ENCODE measurements around the gene PIAS2.
"Not testable (repeated sequence)": the region's sequence is repeated elsewhere in the genome, so short reads cannot be mapped to it uniquely, and the experiment has no call there.

Gene PIAS2

DNA sequence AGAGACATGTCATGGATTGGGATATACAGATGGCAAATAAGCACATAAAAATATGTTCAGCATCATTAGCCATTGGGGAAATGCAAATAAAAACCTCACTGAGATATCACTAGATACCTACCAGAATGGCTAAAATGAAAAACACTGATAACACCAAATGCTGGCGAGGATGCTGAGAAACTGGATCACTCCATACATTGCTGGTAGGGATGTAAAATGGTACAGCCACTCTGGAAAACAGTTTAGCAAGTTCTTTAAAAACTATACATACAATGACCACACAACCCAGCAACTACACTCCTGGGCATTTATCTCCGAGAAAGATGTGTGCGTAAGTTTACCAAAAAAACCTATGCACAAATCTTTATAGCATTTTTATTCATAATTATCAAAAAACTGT is 13.9 kb downstream of the PIAS2 start:
- DNase-seq, result no peak

DNA sequence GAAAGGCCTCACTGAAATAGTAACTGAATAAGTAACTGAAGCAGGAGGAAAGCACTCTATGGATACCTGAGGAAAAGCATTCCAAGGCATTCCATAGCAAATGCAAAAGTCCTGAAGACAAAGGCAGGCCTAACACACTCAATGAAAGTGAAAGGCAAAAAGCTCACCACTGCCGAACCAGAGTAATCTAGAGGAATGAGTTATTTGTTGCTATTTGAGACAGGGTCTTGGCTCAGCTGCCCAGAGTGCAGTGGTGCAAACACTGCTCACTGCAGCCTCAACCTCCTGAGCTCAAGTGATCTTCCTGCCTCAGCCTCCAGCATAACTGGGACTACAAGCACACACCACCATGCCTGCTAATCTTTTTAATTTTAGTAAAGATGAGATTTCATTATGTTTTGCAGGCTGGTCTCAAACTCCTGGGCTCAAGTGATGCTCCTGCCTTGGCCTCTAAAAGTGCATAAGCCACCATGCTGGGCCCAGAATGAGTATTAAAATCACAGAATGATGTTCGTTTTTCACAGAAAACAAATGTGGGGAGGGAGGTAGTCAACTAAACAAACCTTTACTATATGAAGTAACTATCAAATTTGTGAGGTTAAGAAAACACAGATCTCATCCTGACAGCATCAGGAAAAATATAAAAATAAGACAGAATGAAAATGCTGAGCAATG is 17.9 kb downstream of the PIAS2 start:
- DNase-seq, result no peak

DNA sequence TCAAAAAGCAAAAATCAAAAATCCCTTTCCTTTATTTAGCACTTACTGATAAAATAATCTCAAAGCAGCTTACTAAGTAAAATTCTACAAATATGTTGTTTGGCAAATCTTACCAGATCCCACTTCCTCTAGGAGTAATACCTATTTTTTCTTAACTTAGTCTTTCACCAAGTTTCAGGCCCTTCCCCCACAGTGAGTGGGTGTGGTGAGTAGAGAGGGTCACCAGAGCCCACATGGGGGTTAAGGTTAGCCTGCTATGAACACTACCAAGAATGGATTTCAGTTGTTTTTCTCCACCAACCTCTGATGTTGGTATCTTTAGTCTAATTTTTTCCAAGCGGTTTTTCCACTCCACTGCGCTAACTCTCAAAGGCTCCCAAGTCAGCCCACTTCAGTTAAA is 23.2 kb downstream of the PIAS2 start:
- DNase-seq, result no peak

DNA sequence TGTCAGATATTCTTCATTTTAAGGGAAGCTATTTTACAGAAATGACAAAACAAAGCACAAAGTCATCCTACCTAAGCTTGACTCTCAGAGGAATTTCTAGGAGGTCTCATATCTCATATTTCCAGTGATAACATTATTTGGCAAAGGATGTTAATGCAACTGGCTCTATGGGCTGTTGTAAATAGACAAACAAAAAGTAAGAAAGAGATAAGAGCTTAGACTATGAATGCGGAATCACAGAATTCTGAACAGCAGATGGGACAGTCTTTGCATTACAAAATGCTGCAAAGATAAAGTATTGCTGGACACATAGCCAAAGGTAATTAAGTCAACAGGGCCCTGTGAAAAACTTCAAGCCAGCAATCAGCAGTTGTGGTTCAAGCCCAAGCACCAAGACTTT is 23.9 kb downstream of the PIAS2 start:
- DNase-seq, result no peak

DNA sequence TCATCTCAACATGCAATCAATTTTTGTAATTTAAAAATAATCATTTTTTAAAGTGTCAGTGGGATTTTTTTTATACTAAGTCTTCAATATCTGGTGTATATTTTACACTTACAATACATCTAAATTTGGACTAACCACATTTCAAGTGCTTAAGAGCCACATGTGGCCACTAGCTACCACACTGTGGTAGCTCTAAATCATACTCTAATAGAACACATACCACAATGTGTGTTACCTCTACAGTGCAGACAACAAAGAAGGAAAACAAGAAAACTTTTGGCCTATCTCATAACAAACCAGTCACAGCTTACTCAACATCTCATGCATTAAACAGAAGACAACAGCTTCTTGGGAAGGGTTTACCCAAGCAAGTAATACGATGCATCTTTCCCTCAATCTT is 24.5 kb downstream of the PIAS2 start:
- DNase-seq, result no peak

DNA sequence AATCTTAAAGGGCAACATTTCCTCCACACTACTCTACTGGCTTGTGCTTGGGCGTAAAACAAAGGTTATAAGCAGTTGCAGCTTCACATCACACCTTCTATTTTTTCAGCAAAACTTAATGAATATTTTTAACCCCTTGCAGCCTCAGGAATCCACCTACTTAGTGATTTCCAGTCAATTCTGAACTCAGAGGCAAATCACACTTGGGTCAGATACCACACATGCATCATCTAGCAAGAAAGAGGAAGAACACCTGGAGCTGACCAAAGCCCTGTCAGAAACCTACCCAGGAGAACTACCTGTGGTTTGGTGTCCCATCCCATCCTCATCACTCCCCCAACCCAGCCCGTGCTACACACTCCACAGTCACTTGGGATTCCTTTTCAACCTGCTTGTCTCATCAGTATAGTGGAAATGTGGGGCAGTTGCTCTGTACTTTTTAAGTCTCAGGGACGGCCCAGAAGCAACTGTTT is 25.5 kb downstream of the PIAS2 start:
- DNase-seq, result no peak

DNA sequence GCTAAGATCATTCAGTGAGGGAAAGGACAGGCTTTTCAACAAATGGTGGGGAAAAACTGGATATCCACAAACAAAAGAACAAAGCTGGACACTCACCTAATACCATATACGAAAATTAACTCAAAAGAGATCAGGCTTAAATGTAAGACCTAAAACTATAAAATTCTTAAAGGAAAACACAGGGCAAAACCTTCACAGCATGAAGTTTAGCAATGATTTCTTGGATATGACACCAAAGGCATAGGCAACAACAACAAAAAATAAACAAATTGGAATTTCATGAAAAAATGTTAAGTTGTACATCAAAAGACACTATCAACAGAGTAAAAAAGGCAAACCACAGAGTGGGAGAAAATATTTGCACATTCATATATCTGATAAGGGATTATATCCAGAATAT is 28.3 kb downstream of the PIAS2 start:
- no peak for DNase-seq

DNA sequence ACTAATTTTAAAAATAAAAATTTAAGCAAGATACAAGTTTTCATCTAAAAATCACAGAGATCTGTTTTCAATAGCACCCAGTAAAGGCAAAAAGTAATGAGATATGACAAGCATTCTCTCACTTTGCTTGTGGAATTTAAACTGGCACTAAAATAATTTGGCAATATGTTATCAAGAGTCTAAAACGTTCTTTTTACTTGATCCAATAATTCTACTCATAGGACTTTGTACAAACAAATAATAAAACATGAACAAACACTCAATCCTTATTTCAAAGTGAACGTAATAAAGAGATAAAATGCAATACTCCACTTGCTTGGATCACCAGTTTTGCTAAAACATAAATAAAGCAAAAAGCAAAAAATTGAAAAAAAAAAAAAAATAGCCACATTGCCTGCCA is 30.4 kb downstream of the PIAS2 start:
- DNase-seq, result no peak

DNA sequence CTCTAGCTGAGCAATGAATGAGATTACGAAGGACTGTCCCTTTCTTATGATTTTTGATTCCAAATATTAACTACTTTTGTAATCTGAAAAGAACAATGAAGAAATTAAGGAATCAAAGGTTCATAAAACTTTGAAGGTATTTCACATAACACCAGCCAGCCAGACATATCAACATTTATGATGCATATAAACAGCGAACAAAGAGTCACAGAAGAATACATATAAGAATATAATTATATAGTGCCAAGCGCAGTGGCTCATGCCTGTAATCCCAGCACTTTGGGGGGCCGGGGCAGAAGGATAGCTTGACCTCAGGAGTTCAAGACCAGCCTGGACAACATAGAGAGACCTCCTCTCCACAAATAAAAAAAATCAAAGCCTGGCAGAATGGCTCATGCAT is 34.1 kb downstream of the PIAS2 start:
- DNase-seq, result no peak

DNA sequence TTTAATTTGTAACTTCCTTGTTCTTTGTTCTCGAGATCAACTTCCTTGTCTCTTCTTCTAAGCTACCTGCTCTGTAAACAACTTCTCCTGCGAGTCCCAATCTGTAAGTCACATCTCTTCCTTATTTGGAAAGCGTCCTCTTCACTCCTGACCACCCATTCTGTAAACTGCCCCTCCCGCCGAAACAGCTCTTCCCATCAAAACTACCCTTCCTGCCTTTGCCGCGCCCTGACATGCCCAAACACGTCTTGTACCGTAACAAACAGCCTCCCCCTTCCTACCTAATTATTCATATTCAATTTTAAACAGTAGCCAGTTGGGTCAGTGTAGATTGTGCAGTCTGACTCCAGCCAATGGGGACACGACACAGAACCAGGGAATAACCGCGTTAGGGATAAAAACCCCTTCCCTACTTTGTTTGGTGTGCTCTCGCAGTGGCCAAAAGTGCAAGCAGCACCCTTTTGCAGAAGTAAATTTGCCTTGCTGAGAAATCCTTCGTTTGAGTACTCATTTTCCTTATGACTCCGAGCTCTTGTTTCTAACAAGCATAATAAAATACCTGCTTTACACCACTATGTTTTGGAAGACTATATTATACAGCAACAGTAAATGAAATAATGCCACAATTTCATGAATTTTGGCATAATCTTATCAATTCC is 39.8 kb downstream of the PIAS2 start:
- DNase-seq, result no peak

DNA sequence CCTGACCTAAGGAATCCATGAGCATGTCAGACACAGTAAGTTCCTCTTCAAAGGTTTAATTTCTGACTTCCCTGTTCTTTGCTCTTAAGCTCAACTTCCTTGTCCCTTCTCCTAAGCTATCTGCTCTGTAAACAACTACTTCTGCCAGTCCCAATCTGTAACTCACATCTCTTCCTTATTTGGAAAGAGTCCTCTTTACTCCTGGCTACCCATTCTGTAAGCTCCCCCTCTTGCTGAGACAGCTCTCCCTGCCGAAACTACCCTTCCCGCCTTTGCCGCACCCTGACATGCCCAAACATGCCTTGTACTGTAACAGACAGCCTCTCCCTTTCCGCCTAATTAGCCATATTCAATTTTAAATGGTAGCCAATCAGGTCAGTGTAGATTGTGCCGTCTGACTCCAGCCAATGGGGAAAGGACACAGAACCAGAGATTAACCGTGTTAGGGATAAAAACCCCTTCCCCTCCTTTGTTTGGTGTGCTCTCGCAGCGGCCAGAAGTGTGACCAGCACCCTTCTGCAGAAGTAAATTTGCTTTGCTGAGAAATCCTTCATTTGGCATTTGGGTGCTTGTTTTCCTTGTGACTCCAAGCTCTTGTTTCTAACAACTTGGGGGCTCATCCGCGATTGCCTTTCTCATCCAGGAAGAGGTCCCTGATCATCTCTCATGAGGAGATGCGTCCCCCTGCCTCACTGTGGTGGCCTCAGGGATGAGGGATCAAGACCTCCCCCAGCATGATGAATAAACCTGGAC is 49.0 kb downstream of the PIAS2 start:
- no peak for DNase-seq

DNA sequence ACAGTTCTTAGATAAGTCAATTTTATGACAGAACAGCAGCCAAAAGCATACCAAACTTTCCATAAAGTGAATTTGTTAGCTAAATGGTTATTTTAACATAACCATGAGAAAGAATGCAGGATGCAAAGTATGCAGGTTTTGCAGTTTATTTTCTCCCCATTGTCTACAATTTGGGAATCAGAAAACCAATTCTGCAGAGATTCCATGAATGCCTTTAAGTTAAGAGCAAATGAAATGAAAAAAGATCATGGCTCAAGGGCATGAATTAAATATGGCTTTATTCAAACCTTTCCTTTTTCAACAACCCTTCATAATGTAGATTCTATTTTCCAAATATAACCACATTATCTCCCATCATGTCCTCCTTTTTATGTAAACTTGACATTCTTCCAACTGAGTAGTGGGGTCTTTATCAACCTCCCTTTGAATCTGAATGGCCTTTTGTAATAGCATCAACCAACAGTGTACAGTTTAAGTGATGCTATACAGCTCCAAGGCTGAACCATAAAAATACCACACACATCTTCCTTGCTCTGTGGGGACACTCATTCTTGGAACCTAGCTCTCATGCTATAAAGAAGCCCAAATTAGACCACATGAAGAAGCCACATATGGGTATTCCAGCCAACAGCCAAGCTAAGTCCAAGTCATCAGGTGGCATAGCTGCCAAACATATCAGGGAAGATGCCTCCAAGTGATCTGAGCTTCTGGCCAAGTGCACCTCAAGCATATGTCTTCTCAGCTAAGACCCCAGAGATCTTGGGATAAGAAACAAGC is 49.8 kb downstream of the PIAS2 start:
- DNase-seq, result no peak

DNA sequence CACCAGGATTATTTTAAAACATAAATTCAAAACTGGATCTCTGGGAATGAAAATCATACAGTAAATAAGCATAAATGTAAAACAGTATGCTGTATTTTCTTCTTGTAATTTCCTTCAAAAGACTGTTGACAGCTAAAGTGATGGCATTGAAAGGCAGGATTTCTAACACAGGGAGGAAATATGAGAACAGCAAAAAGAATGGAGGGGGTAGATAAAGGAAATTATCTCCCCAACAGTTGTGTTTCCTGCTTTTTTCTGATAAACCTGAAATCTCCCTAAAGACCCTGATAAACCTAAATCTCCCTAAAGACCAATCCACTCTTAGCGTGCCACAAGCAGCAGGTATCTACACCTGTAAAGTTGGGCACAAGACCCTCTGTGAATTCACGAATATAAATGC is 50.8 kb downstream of the PIAS2 start:
- no peak for DNase-seq

DNA sequence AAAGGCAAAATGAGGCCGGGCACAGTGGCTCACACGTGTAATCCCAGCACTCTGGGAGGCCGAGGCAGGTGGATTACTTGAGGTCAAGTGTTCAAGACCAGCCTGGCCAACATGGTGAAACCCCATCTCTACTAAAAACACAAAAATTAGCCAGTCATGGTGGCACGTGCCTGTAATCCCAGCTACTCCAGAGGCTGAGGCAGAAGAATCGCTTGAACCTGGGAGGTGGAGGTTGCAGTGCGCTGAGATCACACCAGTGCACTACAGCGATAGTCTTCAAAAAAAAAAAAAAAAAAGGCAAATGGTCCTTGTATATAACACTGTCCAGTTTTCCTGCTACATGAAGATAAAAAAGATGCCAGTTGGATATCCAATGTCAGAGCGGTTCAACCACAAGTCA is 52.1 kb downstream of the PIAS2 start:
- DNase-seq, result not testable (repeated sequence)

DNA sequence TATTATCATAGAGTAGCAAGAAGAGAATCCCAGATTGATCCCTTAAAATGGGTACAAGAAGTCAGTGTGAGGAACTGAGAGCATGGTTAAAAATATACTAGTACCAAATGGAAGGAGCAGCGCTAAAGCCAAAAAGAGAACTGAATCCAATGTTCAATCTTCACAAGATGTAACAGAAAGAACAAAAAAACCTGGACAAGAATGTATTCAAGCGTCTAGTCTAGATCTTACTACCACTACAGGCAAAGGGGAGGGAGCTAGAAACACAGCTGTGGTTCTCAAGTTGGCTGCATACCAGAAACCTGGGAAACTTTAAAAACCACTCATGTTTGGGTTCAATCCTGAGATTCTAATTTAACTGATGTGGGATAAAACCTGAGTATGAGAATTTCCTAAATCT is 57.5 kb downstream of the PIAS2 start:
- DNase-seq, result no peak

DNA sequence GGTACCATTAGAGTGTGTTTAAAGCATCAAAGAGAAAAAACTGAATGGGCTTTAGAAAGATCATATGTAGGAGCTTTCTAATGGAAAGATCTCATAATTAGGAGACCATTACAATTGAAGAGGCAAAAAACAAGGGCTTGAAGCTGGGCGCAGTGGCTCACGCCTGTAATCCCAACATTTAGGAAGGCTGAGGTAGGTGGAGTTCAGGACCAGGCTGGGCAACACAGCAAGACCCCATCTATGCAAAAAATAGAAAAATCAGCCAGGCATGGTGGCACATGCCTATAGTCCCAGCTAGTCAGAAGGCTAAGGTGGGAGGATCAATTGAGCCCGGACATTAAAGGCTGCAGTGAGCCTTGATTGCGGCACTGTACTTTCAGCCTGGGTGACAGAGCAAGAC is 59.0 kb downstream of the PIAS2 start:
- no peak for DNase-seq

DNA sequence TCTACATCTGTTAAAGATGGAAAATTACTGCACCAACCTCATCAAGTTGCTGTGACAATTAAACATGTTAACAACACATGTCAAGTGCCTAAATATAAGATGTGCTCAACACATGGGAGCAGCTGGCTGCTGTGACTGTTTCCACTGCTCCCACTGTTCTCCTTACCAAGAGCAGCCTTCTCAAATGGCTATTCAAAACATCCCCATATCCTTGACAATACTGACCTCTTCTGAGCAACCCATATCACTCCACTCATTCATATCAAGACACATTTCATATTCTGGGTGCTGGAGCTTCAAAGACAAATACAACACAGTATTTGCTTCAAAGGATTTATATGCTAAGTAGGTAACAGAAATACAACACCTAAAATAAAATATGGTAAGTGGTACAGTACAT is 60.3 kb downstream of the PIAS2 start:
- no peak for DNase-seq

DNA sequence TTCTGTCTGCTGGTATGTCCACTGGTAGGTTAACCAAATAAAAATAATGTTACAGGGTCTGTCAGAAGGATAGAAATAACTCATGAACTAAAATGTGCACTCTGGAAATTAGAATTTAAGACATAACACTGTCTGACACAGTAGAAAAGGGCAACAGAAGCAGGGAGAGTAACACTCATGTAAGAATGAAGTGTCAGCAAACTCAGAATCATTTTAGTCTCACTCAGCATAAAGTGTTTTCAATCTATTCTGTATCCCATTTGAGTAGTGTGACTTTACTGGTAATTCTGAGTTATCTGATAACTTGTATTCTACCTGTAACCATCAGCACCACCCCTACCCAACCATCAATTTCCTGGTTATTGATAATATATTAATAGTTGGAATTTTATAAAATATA is 68.3 kb downstream of the PIAS2 start:
- DNase-seq, result no peak

DNA sequence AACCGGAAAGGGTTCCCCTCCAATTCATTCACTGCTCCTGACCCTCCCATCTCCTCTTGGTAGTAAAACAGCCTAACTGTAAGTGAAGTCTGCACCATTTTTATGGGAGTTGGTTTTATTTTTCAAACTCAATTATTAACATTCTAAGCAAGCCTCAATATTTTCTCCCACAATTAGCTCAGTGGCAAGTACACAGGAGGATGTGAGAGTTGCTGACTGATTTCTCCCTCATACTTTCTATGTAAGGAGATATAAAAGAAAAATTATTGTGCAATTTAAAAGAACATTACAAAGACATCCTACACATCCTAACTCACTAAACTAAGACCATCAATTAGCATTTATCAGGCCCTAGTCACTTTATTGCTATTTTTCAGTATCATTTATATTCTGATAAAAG is 73.9 kb downstream of the PIAS2 start:
- no peak for DNase-seq

DNA sequence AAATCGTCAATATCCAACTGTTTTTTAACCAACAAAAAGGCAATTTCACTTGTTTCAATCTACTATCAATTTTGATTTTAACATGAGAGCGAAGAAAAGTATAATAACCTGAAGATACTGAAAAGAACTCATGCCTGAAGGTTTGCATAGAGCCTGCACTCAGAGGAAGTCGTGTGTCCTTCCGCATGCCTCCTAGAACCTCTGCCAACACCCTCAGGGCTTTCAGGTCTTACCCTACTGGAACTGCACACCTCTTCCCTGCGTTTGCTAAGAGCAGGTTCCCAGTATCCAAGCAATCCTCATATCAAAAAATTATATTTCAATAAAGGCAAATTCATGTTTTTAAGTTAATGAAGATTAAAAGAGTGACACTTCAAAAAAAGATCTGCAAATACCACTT is 74.7 kb downstream of the PIAS2 start:
- DNase-seq, result no peak

DNA sequence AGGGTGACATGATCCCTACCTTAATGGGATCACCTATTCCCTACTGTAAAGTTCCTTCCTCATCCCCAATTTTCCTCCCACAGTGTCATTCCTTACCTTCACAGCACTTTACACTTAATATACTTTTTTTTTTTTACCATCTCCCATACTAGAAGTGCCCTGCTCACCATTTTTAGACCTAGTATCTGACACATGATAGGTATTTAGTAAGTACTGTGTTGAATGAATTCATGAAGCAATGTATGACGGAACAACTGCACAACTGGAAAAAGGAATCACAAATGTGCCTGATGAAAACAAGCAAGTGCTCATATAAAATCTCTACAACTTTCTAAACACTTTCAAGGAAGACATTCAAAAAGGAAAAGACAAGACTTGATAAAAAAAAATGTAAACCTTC is 83.4 kb downstream of the PIAS2 start:
- no peak for DNase-seq

DNA sequence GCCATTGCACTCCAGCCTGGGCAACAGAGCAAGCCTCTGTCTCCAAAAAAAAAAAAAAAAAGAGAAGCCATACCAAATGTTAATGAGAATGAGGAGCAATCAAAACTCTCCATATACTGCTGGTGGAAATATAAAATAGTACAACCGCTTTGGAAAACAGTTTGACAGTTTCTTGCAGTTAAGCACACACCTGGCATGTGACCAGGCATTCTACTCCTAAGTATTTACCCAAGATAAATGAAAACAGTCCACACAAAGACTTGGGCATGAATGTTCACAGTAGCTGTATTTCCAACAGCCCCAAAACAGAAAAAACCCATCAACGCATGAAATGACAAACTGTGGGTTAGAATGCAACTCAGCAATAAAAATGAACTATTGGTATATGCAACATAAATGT is 84.5 kb downstream of the PIAS2 start:
- no peak for DNase-seq

DNA sequence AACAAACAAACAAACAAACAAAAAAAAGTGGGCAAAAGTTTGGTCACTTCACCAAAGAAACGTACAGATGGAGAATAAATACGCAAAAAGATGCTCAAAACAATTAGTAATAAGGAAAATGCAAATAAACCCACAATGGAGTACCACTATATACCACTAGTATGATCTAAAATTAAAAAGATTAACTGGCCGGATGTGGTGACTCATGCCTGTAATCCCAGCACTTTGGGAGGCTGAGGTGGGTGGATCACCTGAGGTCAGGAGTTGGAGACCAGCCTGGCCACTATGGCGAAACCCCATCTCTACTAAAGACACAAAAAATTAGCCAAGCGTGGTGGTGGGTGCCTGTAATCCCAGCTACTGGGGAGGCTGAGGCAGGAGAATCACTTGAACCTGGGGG is 84.9 kb downstream of the PIAS2 start:
- not testable (repeated sequence) for DNase-seq

DNA sequence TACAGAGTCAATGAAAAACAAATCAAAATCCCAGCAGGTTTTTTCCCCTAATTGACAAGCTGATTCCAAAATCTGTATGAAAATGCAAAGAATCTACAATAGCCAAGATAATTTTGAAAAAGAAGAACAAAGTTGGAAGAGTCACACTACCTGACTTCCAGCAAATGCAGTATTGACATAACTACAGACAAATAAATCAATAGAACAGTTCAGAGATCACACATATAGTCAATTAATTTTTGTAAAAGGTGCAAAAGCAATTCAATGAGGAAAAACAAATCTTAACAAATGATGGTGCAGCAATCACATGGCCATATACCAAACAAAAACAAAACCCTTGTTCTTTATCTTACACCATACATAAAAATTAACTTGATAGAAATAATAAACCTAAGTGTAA is 85.9 kb downstream of the PIAS2 start:
- no peak for DNase-seq
